ENCODE measurements around the gene PSD. TPM values are rescaled to one million over a fixed set of nuclear protein-coding genes. Genes with fewer than 3 reads are reported as not detected.

PSD gene
- total and polyA plus RNA-seq, 9 of the 15 experiments (the other 6 are each of a cell fraction or from before 2014, with no cell fraction given) = 0.11 to 1.7 (median 0.54) TPM; not detected in 2

DNA sequence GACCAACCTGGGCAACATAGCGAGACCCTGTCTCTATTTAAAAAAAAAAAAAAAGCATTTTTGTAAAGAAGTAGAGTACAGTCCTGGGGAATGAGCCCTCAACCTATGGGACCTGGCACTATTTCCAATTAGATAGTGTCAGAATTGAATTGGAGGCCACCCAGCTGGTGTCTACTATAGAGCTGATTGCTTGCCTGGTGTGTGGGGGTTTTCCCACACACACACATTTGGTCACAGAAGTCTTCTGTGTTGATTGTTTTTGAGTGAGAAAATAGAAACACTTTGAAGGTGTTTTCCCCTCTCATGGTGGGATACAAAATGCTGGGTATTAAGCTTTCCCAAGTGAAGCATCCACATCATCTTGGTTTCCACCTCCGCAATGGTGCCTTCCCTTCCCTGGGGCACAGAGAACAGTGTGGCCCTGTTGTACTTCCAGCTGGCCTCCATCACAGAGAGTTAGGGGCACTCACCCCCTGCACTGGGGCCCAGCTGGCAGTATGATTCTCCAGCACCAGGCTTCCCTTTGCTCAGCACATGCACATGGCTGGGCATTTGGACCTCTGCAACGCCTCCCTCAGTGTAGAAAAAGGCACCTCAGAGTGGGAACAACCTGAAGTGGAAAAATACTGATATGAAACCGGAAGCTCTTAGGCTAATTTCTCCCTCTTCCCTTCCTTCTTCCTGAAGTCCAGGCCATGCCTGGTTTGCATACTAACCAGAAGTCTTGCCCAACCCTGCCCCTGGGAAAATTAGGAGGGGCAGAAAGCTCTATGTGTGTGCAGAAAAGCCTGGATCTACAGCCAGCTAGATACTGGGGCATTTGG, 33.8 kb downstream of the PSD start (continued):
- TF ChIP-seq, protein P1, sequence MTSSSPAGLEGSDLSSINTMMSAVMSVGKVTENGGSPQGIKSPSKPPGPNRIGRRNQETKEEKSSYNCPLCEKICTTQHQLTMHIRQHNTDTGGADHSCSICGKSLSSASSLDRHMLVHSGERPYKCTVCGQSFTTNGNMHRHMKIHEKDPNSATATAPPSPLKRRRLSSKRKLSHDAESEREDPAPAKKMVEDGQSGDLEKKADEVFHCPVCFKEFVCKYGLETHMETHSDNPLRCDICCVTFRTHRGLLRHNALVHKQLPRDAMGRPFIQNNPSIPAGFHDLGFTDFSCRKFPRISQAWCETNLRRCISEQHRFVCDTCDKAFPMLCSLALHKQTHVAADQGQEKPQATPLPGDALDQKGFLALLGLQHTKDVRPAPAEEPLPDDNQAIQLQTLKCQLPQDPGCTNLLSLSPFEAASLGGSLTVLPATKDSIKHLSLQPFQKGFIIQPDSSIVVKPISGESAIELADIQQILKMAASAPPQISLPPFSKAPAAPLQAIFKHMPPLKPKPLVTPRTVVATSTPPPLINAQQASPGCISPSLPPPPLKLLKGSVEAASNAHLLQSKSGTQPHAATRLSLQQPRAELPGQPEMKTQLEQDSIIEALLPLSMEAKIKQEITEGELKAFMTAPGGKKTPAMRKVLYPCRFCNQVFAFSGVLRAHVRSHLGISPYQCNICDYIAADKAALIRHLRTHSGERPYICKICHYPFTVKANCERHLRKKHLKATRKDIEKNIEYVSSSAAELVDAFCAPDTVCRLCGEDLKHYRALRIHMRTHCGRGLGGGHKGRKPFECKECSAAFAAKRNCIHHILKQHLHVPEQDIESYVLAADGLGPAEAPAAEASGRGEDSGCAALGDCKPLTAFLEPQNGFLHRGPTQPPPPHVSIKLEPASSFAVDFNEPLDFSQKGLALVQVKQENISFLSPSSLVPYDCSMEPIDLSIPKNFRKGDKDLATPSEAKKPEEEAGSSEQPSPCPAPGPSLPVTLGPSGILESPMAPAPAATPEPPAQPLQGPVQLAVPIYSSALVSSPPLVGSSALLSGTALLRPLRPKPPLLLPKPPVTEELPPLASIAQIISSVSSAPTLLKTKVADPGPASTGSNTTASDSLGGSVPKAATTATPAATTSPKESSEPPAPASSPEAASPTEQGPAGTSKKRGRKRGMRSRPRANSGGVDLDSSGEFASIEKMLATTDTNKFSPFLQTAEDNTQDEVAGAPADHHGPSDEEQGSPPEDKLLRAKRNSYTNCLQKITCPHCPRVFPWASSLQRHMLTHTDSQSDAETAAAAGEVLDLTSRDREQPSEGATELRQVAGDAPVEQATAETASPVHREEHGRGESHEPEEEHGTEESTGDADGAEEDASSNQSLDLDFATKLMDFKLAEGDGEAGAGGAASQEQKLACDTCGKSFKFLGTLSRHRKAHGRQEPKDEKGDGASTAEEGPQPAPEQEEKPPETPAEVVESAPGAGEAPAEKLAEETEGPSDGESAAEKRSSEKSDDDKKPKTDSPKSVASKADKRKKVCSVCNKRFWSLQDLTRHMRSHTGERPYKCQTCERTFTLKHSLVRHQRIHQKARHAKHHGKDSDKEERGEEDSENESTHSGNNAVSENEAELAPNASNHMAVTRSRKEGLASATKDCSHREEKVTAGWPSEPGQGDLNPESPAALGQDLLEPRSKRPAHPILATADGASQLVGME (CRISPR knock-in tag; IDR thresholded peaks at IDR 0.05) = no peak
- TF ChIP-seq ETV1 (tag; conservative IDR thresholded peaks at IDR 0.05; ENCODE audit: low read depth) (no peak), CEBPB (tag; IDR thresholded peaks at IDR 0.05) (0 out of 2 replicates have a peak, but pooled peaks have one; percentile 21), SREBF2 (CRISPR knock-in tag; IDR thresholded peaks at IDR 0.05) (no peak), GABPA (tag; conservative IDR thresholded peaks at IDR 0.05; ENCODE audit: low read depth) (peak; percentile 43; the same call in 1 of the 2 replicates), OTX1 (CRISPR knock-in tag; IDR thresholded peaks at IDR 0.05) (no peak), DPF2 (IDR thresholded peaks at IDR 0.05) (no peak)
- TF ChIP-seq, protein P2, sequence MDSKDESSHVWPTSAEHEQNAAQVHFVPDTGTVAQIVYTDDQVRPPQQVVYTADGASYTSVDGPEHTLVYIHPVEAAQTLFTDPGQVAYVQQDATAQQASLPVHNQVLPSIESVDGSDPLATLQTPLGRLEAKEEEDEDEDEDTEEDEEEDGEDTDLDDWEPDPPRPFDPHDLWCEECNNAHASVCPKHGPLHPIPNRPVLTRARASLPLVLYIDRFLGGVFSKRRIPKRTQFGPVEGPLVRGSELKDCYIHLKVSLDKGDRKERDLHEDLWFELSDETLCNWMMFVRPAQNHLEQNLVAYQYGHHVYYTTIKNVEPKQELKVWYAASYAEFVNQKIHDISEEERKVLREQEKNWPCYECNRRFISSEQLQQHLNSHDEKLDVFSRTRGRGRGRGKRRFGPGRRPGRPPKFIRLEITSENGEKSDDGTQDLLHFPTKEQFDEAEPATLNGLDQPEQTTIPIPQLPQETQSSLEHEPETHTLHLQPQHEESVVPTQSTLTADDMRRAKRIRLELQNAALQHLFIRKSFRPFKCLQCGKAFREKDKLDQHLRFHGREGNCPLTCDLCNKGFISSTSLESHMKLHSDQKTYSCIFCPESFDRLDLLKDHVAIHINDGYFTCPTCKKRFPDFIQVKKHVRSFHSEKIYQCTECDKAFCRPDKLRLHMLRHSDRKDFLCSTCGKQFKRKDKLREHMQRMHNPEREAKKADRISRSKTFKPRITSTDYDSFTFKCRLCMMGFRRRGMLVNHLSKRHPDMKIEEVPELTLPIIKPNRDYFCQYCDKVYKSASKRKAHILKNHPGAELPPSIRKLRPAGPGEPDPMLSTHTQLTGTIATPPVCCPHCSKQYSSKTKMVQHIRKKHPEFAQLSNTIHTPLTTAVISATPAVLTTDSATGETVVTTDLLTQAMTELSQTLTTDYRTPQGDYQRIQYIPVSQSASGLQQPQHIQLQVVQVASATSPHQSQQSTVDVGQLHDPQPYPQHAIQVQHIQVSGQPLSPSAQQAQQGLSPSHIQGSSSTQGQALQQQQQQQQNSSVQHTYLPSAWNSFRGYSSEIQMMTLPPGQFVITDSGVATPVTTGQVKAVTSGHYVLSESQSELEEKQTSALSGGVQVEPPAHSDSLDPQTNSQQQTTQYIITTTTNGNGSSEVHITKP (IDR thresholded peaks at IDR 0.05; ENCODE audit: partially characterized antibody) = peak; percentile 68
